HG03575 (cell line): ENCODE measurements around the gene TMEM245.

Experiments used
- ATAC-seq: cut with Tn5 transposase; IDR thresholded peaks from one replicate; pipeline ENCODE4 v1.9.1; 2021; ENCODE audit not compliant: unreplicated experiment, insufficient number of reproducible peaks, low FRiP score; ENCODE audit errors: extremely low read depth

TMEM245 gene

DNA sequence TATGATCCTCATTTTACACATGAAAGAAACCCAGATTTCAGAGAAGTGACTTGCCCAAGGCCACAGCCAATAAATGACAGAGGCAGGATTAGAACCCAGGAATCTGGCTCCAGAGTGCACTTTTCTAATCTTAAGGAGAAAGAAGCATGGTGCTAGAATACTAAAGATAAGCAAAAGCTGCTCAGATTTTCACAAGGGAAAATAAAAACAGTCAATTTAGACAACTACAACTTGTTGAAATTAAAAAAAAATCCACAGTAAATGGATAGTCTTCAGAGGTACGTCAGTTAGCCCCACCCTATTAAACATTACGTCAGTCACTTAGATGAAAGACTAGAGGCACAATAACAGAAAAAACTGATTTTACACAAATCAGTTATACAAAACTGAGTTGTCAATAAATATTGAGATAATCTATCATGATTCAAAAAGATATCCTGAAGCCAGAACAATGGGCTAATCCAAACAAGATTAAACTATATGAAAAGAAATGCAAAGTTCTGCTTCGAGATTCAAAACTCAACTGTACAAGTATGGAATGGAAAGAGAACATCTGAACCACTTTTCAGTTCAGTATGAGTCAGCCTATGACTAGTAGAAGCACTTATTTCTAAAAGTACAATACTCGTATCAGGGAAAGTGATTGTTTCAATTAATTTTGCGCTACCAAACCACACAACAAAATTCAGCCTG lies 9.3 kb downstream of the TMEM245 start:
- peak; percentile 72 for ATAC-seq

DNA sequence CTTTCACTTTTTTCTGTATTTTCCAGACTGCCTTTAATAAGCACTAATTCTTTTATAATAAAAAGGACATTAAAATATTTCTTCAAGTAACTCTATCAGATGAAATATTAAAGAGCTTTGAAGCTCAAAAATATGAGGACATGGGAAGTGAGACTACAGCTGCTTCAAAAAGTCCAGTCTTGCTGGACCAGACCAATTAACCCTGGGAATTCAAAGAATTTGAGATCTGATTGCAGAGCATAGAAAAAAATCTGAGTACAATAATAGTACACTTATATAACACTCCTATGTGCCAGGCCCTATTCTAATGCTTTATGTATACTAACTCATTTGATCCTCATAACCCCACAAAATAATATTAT lies 9.8 kb downstream of the TMEM245 start:
- ATAC-seq: no peak

DNA sequence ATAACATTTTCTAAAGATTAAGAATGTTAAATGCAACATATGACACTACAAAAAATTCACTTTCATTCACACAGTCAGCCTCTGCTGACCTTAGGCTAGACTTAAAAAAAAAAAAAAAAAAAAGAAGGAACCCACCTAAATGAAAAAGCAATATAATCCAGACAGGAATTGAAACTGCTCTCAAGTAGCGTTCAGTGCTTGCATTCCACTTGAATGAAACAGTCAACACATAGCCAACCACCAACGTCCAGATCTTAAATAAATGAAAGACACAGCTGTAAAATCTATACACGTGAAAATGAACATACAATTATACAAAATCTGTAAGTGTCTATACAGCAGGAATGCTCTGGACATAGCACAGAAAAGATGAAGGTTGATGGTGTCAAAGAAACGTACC lies 11.4 kb downstream of the TMEM245 start:
- ATAC-seq: no peak

DNA sequence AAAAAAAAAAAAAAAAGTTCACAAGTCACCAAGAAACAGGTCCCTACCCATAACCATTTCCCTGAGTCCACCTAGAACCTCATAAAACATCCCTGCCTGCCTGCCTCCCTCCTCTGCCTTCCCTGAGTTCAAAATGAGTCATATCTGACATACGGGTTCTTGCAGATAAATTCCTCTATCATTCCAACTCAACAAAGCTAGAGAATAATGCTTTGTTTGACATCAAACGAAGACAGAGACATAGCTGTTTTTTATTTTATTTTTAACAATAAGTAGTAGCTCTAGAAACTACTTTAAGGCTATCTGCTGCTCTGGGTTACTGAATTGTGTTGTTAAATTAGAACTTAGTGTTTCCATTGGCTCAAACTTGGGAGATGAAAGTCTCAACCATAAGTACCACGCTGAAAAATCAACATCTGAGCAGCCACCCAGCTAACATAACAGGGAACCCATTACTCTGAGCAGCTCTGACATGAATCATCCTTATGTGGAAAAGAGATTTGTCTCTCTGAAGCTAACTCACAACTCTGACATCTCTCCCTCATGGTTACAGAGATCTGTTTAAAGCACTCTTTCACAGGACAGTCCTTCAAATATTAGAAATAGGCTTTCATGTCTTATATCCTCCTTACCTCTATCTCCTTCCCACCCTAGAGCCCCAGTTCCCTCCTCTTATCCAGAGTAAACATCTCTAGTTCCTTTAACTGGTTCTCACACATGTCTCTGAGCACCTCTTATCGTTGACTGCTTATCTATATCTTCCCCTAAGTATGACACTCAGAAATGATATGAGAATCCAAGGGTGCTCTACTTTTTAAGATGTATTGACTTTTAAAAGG lies 12.1 kb downstream of the TMEM245 start:
- ATAC-seq: no peak

- peak; percentile 67 for ATAC-seq
Observed at GRCh38 chr9:109101810-109102209, 17.9 kb downstream of the TMEM245 start.

- ATAC-seq: no peak
Observed at GRCh38 chr9:109101202-109101595, 18.5 kb downstream of the TMEM245 start.

GRCh38 chr9:109100543-109101201 lies 19.1 kb downstream of the TMEM245 start:
- no peak for ATAC-seq

- no peak for ATAC-seq
Observed at GRCh38 chr9:109098960-109099308, 20.8 kb downstream of the TMEM245 start.

- ATAC-seq: no peak
Observed at GRCh38 chr9:109098171-109098959, 21.4 kb downstream of the TMEM245 start.

- ATAC-seq: no peak
Observed at GRCh38 chr9:109097146-109097545, 22.6 kb downstream of the TMEM245 start.

DNA sequence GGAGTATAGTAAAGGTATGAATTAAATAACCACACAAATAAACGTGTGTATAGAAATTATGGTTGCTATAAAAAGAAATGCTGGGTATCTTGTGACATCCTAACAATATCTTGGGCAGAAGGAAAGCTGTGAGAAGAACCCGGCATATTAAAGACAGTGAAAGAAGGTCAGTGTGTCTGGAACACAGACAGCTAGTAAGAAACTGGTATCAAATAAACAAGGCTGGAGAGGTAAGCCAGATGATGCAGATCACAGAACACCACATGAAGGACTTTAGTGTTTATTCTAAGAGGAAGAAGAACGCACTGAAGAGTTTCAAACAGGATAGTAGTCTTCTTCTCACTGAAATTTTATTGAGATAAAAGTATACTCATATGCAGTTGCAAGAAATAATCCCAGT lies 24.4 kb downstream of the TMEM245 start:
- no peak for ATAC-seq

GRCh38 chr9:109094268-109094667 lies 25.5 kb downstream of the TMEM245 start:
- no peak for ATAC-seq

DNA sequence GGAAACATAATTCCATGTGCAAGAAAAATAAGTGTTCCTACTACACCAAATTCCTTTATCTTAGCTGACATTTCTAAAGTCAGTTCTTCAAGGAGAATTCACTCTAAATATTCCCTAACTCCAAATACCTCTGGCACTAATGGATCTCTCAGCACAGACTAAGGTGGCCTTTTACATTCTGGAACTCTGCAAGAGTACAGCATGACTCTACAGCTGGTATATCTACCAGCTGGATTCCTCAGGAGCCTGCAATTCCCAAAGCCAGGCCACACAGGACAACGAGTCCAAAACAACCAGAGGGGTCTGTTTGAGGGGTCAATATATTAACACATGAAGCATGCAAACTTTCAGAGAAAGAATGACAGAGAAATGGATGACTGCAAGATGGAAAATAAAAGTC lies 27.2 kb downstream of the TMEM245 start:
- no peak for ATAC-seq

DNA sequence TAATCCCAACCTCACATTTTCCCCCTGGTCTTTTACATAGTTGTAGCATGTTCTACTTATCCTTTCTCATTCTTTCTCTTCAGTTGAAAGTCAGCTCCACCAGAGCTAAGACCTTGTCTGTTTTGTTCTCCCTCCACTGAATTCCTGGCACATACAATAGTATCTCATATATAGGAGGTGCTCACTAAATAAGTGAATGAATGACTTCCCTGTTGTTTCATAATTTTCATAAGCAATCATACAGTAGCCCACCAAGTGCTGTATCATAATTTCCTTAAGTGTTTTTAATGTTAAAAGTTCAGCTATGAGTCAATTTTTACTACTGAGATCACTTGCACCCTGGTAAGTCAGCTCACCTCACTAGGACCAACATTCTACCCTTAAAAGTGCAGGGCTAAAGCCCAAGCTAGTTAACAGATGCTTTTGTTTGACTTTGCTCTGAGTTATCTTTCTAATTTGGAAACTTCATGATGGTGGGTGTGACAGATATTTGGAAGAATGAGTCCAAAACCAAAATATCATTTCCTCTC lies 27.6 kb downstream of the TMEM245 start:
- ATAC-seq: no peak

DNA sequence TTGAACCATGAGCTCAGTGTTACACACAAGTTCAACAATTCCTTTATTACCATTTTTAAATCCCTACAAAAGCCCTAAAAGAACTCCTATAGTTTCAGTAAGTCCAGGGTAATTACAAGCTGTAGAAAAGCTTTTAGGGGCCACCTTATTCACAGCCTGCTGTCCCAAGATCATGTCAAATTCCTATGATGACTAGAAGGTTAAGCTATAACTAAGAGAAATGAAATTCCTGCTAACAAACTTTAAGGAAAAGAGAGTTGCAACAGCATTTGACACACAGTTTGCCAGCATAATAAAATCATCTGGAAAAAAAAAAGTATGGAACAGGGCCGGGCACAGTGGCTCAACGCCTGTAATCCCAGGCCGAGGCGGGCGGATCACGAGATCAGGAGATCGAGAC lies 31.5 kb downstream of the TMEM245 start:
- ATAC-seq: no peak

GRCh38 chr9:109087795-109088194 lies 32.0 kb downstream of the TMEM245 start:
- ATAC-seq: no peak

DNA sequence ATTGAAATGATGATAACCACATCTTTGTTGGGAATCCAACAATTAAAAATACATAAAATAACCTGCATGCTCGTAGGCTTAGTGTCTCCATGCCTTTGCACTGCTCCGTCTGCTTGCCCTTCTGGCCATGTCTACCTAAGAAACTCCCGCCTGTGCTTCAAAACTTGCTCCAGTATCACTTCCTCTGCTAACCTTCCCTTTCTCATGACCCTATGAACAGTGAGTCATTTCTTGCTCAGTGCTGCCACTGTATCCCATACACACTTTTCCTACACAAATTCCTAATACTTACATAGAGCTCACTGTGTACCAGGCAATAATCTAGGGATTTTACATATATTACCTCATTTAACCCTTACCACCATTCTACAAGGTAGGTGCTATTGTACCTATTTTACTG lies 33.5 kb downstream of the TMEM245 start:
- ATAC-seq: peak; percentile 65

DNA sequence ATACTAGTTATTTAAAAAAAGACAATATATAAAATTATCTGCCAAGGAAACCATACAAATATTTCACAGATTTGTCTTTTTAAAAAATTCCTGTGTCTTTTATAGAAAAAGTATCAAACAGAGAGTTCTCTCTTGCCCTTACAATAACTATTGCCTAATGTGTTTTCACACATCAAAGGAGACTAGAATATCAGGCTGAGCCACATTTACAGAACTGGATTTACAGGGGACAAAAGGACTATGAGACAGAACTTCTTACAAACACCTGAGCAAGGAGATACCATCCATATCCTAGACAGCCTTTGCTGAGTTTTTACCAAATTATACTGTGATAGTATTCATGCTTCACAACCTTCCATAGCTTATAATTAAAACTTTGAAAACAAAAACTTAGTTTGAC lies 34.2 kb downstream of the TMEM245 start:
- ATAC-seq: no peak

GRCh38 chr9:109083813-109084405 lies 35.8 kb downstream of the TMEM245 start:
- ATAC-seq: no peak
